NCI-H524 (cell line): ENCODE measurements around the gene CEP97.
A peak's percentile ranks its signal among the peaks of the same experiment; 100 is the strongest.
"Not testable (repeated sequence)": the region's sequence is repeated elsewhere in the genome, so short reads cannot be mapped to it uniquely, and the experiment has no call there.

ENCODE experiments used
- DNase-seq, 2 experiments: peaks; one replicate each; lab custom pipeline; 2025; lab: John Stamatoyannopoulos, UW

The CEP97 gene

GRCh38 chr3:101724329-101725193 is at the start of gene CEP97:
TSS of gene CEP97 (plus strand) at chr3:101724614. CDS start at chr3:101724677, 63 bp downstream.
- peak; percentile 98 for DNase-seq

GRCh38 chr3:101675709-101676215 is 48.7 kb upstream of the CEP97 start:
- DNase-seq: no peak

- DNase-seq: no peak
Observed at GRCh38 chr3:101676216-101676764, 48.1 kb upstream of the CEP97 start.

GRCh38 chr3:101676765-101677435 is 47.5 kb upstream of the CEP97 start, which contains the start of gene ZBTB11:
TSS of gene ZBTB11 (minus strand) at chr3:101677132. CDS start at chr3:101676914, 218 bp downstream.
- no peak for DNase-seq

- DNase-seq: no peak
Observed at GRCh38 chr3:101677436-101678286, 46.8 kb upstream of the CEP97 start.

- not testable (repeated sequence) for DNase-seq
Observed at GRCh38 chr3:101678837-101679236, 45.6 kb upstream of the CEP97 start.

- DNase-seq: no peak
Observed at GRCh38 chr3:101680466-101680865, 43.9 kb upstream of the CEP97 start.

- no peak for DNase-seq
Observed at GRCh38 chr3:101685050-101685400, 39.4 kb upstream of the CEP97 start.

- no peak for DNase-seq
Observed at GRCh38 chr3:101685870-101686307, 38.5 kb upstream of the CEP97 start.

- no peak for DNase-seq
Observed at GRCh38 chr3:101687142-101687931, 37.1 kb upstream of the CEP97 start.

GRCh38 chr3:101689286-101689685 is 35.1 kb upstream of the CEP97 start:
- DNase-seq: no peak

GRCh38 chr3:101690972-101691371 is 33.4 kb upstream of the CEP97 start:
- no peak for DNase-seq

GRCh38 chr3:101691685-101692671 is 32.4 kb upstream of the CEP97 start:
- DNase-seq: not testable (repeated sequence)

- not testable (repeated sequence) for DNase-seq
Observed at GRCh38 chr3:101693540-101693939, 30.9 kb upstream of the CEP97 start.

GRCh38 chr3:101694836-101695235 is 29.6 kb upstream of the CEP97 start:
- DNase-seq: not testable (repeated sequence)

- DNase-seq: no peak
Observed at GRCh38 chr3:101695779-101696372, 28.5 kb upstream of the CEP97 start.

- no peak for DNase-seq
Observed at GRCh38 chr3:101701696-101702634, 22.4 kb upstream of the CEP97 start.

- DNase-seq: no peak
Observed at GRCh38 chr3:101702726-101703125, 21.7 kb upstream of the CEP97 start.
